HepG2 (cell line): ENCODE results near the gene ADH1C.

Source experiments
- CBFB ChIP-seq: sonication (generic); formaldehyde crosslinking; IDR thresholded peaks from 2 replicates; pipeline ENCODE4 v1.4.0; 2020; ENCODE audit warnings: missing genetic modification reagents
- FOXK2 ChIP-seq: fragments of 450-650 bp; IDR thresholded peaks from 2 replicates; pipeline ENCODE4 v1.6.1; 2016
- GLI4 ChIP-seq: sonication (generic); formaldehyde crosslinking; IDR thresholded peaks from 2 replicates; pipeline ENCODE4 v1.5.1; 2020; ENCODE audit warnings: missing genetic modification reagents, mild to moderate bottlenecking, moderate library complexity, borderline replicate concordance
- PBX3 ChIP-seq: sonication (generic); formaldehyde crosslinking; IDR thresholded peaks from 2 replicates; pipeline ENCODE4 v1.8.1; 2023; ENCODE audit warnings: missing genetic modification reagents, inconsistent platforms, borderline replicate concordance
- SNAPC2 ChIP-seq: sonication (generic); formaldehyde crosslinking; IDR thresholded peaks from 2 replicates; pipeline ENCODE4 v1.8.1; 2022; ENCODE audit warnings: mild to moderate bottlenecking, missing genetic modification reagents
- ZNF18 ChIP-seq: sonication (generic); formaldehyde crosslinking; IDR thresholded peaks from 2 replicates; pipeline ENCODE4 v1.8.0; 2022; ENCODE audit warnings: mild to moderate bottlenecking, missing genetic modification reagents; ENCODE audit not compliant: insufficient replicate concordance
- ZSCAN12 ChIP-seq: sonication (generic); formaldehyde crosslinking; IDR thresholded peaks from 2 replicates; pipeline ENCODE4 v1.9.0; 2021; ENCODE audit warnings: mild to moderate bottlenecking, missing genetic modification reagents

GRCh38 chr4:99394896-99395295, 42.4 kb upstream of the ADH1C start:
- TF ChIP-seq PBX3 (CRISPR knock-in tag) (no peak), GLI4 (CRISPR knock-in tag) (no peak), ZSCAN12 (CRISPR knock-in tag) (no peak), FOXK2 (no peak), SNAPC2 (CRISPR knock-in tag) (no peak), ZNF18 (CRISPR knock-in tag) (no peak), CBFB (no peak)
